ENCODE measurements around the gene TMEM184B. TPM values are rescaled to one million over a fixed set of nuclear protein-coding genes. Genes with fewer than 3 reads are reported as not detected.

TMEM184B gene
- total RNA-seq, 1 experiment from 2014 or later = 16.9 TPM

DNA sequence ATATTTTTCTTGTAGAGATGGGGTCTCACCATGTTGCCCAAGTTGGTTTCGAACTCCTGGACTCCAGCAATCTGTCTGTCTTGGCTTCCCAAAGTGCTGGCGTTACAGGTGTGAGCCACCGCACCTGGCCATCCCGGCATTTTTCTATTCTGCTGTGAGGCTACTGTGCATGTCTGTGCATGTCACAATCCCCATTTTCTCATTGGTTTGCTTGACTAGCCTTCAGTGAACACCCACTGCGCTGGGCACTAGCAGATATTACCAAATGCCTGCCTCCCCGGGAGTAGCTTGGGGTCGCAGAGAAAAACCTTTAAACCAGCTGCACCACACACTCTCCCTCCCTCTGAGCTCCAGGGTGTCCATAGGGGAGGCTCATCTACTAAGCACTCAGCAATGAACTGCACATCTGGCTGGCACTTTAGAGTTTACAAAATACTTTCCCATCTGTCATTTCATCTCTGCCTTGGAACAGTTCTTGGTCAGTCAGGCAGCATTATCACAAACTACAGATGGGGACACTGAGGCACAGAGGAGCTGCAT, 39.5 kb upstream of the TMEM184B start:
- H3K36me3 ChIP-seq = peaks cover 32% of the 10 kb centered on the region
- no peaks in the 10 kb centered on the region for H3K9me3 ChIP-seq (replicated peaks)
- H3K27me3 ChIP-seq = no peaks in the 10 kb centered on the region
- H3K4me1 ChIP-seq = peaks cover 19% of the 10 kb centered on the region; the same call in 1 of the 2 replicates
- H3K27ac ChIP-seq = no peak overlapping the region
- no peak for DNase-seq
- no peak overlapping the region for H3K4me3 ChIP-seq

DNA sequence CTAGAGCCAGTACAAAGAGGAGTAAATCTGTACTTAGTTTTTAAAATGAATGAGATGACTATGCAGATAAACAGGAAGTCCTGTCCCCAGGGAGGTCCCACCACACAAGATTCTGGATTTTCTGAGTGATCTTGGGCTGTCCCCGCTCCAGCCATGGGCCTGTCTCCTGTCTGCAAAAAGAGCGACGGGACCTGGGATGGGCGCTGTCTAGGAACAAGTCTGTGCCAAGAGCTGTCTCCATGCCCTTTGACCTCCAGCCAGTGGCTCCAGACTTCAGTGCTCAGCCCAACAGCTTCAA, 38.5 kb upstream of the TMEM184B start:
- Histone ChIP-seq H3K9me3 (replicated peaks) (no peaks in the 10 kb centered on the region), H3K4me3 (no peak overlapping the region), H3K4me1 (peaks cover 19% of the 10 kb centered on the region; the same call in 1 of the 2 replicates), H3K36me3 (peaks cover 32% of the 10 kb centered on the region), H3K27me3 (no peaks in the 10 kb centered on the region), H3K27ac (no peak overlapping the region)
- no peak for DNase-seq

DNA sequence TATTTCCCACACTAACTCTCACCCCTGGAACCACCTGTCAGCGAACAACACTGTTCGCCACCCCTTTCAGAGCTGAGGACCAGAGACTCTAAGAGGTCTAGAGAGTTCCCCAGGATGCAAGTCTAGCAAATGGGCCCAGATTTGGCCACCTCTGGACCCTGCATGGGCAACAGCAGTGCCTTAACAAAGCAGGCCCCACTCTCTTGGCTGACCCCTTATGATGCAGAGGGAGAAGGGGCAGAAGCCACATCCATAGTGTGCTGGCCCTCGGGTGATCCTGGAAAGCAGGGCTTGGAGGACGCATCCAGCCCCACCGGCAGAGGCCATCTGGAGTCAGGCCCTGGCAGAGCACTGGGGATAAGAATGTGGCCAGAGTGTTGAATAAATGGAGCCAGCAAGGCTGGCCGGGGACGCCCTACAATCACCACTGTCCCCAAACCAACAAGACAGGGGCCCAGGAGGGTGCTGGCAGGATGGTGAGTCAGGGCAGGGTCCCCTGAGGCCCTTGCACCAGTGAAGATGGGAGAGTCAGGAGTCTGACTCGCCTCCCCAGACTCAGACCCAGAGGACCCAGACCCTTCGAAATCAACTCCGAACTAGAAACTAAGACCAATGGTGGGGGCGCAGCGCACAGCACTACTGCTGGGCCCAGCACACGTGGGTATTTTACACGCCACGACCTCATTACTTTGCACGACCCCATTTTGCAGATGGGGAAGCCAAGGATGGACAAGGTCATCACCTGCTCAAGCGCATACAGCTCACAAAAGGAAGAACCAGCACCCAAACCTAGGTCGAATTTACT, 37.9 kb upstream of the TMEM184B start:
- peaks cover 19% of the 10 kb centered on the region; the same call in 1 of the 2 replicates for H3K4me1 ChIP-seq
- no peak for DNase-seq
- H3K27me3 ChIP-seq = no peaks in the 10 kb centered on the region
- H3K36me3 ChIP-seq = peaks cover 32% of the 10 kb centered on the region
- H3K27ac ChIP-seq = no peak overlapping the region
- no peak overlapping the region for H3K4me3 ChIP-seq
- H3K9me3 ChIP-seq (replicated peaks) = no peaks in the 10 kb centered on the region

DNA sequence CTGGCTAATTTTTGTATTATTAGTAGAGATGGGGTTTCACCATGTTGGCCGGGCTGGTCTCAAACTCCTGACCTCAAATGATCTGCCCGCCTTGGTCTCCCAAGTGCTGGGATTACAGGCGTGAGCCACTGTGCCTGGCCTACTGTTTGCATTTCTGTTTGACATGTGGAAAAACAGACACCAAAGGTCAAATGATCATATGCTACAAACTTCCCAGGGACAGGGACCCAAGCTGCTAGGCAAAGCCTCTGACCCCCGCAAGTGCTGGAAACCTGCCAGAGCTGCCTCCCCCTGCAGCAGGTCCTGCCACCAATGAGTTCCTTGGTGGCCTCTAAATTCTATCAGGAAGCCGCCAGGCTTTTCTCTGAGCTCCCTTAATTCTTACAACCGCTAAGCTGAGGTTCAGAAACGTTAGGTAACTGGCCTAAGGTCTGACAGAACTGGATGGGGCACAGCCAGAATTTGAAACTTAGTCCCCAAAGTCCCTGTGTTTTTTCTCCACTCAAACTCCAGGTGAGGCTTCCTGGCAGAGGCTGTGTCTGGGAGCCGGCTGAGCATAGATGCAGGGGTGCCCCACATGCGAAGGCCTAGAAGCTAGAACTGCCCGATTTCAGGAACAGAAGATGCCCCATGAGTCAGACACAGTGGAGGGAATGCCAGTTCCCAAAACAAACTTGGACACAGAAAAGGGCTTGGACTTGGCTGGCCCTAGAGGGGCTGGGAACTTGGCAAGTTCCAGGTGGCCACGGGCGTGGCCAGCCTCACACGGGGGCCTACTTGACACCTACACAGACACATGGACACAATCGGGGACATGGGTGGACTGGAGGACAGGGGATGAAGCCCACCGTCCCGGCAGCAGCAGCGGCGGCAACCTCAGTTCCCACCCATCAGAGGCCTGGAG, 37.1 kb upstream of the TMEM184B start:
- Histone ChIP-seq H3K36me3 (peaks cover 36% of the 10 kb centered on the region), H3K4me3 (no peak overlapping the region), H3K4me1 (peaks cover 14% of the 10 kb centered on the region; the same call in 1 of the 2 replicates), H3K9me3 (replicated peaks) (no peaks in the 10 kb centered on the region), H3K27me3 (no peaks in the 10 kb centered on the region), H3K27ac (no peak overlapping the region)
- no peak for DNase-seq

DNA sequence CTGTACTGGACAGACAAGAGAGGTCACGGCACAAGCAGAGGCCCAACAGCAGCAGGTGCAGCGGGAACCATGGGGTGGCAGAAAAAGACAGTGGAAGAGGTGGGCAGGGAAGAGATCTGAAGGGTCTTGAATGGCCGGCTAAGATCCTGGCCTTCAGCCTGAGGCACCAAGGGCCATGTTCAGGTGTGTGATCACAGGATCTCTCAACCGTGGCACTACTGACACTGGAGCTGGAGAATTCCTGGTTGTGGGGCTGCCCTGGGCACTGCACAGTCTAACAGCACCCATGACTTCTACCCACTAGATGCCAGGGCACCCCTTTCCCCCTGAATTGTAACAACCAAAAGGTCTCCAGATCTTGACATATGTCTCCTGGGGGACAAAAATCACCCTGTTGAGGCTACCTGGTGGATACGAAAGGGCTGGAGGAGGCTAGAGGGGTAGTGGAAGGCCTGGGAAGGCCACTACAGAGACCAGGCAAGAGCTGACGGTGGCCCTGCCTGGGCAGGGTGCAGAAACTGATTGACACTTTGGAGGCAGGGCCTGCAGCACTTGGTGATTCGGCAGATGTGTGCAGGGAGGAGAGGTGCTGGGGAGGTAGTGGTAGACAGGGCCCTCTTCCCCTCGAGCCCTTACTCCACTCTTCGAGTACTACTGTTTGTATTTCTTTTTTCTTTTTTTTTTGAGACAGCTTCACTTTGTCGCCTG, 36.1 kb upstream of the TMEM184B start:
- H3K27ac ChIP-seq = no peak overlapping the region
- H3K4me1 ChIP-seq = peaks cover 9% of the 10 kb centered on the region; the same call in 1 of the 2 replicates
- H3K4me3 ChIP-seq = no peak overlapping the region
- DNase-seq = no peak
- no peaks in the 10 kb centered on the region for H3K27me3 ChIP-seq
- H3K9me3 ChIP-seq (replicated peaks) = no peaks in the 10 kb centered on the region
- peaks cover 39% of the 10 kb centered on the region for H3K36me3 ChIP-seq

DNA sequence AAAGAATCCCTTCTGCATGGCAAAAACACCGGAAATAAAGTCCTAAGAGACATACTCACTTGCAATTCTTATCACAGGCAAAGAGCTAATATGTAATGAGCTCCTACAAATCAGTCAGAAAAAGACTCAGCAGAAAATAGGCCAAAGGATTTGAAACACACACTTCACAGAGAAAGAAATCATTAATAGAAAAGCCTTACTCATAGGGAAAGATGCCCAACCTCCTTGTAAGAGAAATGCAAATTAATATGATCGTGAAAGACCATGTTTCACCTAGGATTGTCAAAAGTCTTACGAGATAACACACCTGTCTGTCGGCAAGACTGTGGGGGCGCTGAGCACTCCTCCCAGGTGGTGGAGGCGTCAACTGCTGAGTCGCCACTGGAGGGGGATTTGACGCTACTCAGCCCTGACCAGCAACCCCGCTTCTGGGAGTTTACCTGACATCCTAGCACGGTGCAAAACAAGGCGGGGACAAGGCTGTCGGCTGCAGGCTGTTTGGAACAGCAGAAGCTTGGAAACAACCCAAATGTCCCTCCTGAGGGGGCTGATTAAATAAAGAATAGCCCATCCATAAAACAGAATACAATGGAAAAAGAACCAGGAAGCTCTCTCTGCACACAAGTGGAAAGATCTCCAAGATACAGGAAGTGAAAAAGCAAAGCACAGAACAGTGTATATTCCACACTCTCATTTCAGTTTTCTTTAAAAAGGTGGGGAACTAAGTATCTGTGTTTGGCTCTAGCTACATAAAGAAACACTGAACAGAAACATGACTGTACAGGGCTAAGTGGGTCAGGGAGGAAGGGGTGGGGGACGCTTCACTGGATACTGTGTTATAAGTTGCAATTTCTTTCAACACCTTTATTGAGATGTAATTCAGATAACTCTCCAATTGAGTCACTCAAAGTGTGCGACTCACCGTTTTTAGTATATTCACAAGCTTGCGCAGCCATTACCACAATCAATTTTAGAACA, 33.0 kb upstream of the TMEM184B start:
- H3K36me3 ChIP-seq = peaks cover 36% of the 10 kb centered on the region
- no peak overlapping the region for H3K4me3 ChIP-seq
- H3K9me3 ChIP-seq (replicated peaks) = no peaks in the 10 kb centered on the region
- H3K27me3 ChIP-seq = no peaks in the 10 kb centered on the region
- H3K27ac ChIP-seq = no peak overlapping the region
- H3K4me1 ChIP-seq = no peaks in the 10 kb centered on the region
- no peak for DNase-seq

DNA sequence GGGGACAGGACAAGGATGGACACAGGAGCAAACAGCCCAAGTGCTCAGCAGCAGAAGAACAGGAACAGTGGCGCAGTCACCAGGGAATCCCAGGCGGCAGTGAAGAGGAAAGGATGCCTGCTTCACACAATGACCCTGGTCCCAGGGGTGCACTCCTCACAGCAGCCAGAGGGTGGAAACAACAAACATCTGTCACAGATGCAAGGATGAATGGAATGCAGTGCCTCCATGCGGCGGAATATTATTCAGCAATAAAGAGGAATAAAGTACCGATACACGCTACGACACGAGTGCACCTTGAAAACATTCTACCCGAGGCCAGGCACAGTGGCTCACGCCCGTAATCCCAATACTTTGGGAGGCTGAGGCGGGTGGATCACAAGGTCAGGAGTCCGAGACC, 31.7 kb upstream of the TMEM184B start:
- no peaks in the 10 kb centered on the region for H3K9me3 ChIP-seq (replicated peaks)
- no peaks in the 10 kb centered on the region for H3K4me1 ChIP-seq
- no peaks in the 10 kb centered on the region for H3K27me3 ChIP-seq
- peaks cover 39% of the 10 kb centered on the region for H3K36me3 ChIP-seq
- H3K4me3 ChIP-seq = no peak overlapping the region
- no peak overlapping the region for H3K27ac ChIP-seq
- DNase-seq = no peak

DNA sequence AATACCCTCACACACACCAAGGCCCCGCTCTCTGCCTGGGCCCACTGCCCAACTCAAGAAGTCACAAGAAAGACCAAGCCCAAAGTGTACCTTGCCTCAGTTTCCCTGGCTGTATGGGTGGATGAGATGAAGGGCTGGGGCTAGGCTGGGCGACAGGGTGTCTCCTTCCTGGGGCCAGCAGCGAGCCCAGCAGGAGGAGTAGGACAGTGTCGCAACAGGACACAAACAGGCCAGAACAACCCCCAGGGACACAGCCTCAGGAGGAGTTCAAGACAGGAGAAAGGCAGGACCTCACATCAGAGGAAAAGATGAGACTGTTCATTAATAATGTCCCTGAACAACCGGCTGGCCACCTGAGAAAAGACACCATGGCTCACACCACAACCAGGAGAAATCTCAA, 31.2 kb upstream of the TMEM184B start:
- Histone ChIP-seq H3K36me3 (peaks cover 44% of the 10 kb centered on the region), H3K27ac (no peak overlapping the region), H3K4me3 (no peak overlapping the region), H3K4me1 (no peaks in the 10 kb centered on the region), H3K27me3 (no peaks in the 10 kb centered on the region), H3K9me3 (replicated peaks) (no peaks in the 10 kb centered on the region)
- DNase-seq = no peak

DNA sequence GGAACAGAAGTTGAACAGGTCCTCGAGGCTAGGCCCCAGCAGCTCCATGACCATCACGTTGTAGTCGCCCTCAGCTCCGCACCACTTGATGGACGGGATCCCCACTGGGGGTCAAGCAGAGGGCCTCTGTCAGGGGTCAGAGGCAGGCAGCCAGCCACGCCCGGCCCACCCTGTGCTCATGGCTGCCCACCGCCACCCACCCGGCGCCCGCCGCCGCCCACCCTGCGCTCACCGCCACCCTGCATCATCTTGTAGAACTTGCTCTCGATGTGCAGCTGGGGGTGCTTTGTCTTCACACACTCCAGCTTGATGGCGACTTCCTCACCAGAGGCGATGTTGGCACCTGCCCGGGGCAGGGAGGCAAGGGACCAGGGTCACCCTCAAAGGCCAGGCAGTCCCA, 30.1 kb upstream of the TMEM184B start:
- Histone ChIP-seq H3K27ac (no peak overlapping the region), H3K27me3 (no peaks in the 10 kb centered on the region), H3K4me3 (no peak overlapping the region), H3K4me1 (no peaks in the 10 kb centered on the region), H3K9me3 (replicated peaks) (no peaks in the 10 kb centered on the region), H3K36me3 (peaks cover 50% of the 10 kb centered on the region)
- no peak for DNase-seq

DNA sequence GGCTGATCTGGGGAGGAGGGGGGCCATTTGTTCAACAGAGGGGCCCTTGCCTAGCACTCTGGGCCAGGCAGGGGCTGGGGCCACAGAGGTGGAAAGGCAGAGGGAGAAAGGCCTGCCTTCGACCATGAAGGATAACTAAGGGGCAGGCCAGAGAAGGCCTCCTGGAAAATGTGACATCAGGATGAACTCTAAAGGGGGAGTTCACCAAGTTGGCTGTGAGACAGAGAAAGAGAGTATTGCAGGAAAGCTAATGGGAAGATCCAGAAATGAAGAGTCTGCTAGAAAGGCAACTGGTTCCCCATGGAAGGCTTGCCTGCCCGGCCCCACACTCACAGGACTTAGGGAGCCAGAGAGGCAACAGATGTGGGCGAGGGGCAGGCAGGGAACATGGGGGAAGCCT, 28.1 kb upstream of the TMEM184B start:
- Histone ChIP-seq H3K27me3 (no peaks in the 10 kb centered on the region), H3K4me1 (no peaks in the 10 kb centered on the region), H3K27ac (no peak overlapping the region), H3K4me3 (no peak overlapping the region), H3K9me3 (replicated peaks) (no peaks in the 10 kb centered on the region), H3K36me3 (peaks cover 65% of the 10 kb centered on the region)
- no peak for DNase-seq

DNA sequence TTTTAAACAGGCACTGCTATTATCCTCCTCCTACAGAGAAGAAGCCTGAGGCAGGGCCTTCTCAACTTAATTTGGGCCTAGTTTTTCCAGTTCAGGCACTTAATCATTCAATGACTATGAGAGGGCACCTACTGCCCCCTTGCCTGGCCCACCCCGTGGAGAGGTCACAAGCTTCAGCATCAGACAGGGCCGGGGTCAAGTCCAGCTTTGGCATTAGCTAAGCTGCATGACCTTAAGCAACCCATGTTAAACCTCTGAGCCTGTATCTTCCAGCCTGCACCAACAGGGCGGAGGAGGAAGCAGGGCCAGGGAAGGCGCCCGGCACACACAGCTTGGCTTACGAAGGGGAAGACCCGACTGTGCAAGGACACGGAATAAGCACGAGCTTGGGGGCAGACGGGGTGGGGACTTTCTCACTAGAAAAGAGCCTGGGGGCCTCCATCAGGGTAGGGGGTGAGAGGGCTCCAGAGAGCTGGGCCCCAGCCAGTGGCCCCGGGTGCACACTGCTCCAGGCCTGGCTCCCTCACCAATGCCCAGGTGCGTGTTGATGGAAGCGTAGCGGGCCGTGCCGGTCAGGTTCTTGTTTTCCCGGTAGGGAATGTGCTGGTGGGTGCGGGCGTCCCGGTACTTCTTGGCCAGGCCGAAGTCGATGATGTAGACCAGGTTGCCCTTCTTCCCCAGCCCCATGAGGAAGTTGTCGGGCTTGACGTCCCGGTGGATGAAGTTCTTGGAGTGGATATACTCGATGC, 27.6 kb upstream of the TMEM184B start:
- no peak overlapping the region for H3K4me3 ChIP-seq
- H3K27ac ChIP-seq = no peak overlapping the region
- H3K27me3 ChIP-seq = no peaks in the 10 kb centered on the region
- H3K36me3 ChIP-seq = peaks cover 67% of the 10 kb centered on the region
- no peak for DNase-seq
- no peaks in the 10 kb centered on the region for H3K9me3 ChIP-seq (replicated peaks)
- H3K4me1 ChIP-seq = no peaks in the 10 kb centered on the region

DNA sequence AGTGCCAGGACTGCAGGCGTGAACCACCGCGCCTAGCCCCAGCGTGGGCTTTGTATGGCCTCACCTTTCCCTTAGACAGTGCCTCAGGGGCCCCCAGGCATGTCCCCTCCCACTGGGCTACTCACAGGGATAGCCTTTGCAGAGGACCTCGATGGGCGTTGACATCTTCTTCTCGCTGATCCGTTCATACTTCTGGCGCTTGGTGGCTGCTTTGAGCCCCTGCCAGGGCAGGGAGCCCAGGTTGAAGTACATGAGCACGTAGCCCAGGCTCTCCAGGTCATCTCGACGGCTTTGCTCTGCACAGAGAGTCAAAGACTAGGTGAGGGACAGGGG, 26.9 kb upstream of the TMEM184B start:
- no peak for DNase-seq
- Histone ChIP-seq H3K27me3 (no peaks in the 10 kb centered on the region), H3K27ac (no peak overlapping the region), H3K36me3 (peaks cover 67% of the 10 kb centered on the region), H3K4me1 (no peaks in the 10 kb centered on the region), H3K4me3 (no peak overlapping the region), H3K9me3 (replicated peaks) (no peaks in the 10 kb centered on the region)

DNA sequence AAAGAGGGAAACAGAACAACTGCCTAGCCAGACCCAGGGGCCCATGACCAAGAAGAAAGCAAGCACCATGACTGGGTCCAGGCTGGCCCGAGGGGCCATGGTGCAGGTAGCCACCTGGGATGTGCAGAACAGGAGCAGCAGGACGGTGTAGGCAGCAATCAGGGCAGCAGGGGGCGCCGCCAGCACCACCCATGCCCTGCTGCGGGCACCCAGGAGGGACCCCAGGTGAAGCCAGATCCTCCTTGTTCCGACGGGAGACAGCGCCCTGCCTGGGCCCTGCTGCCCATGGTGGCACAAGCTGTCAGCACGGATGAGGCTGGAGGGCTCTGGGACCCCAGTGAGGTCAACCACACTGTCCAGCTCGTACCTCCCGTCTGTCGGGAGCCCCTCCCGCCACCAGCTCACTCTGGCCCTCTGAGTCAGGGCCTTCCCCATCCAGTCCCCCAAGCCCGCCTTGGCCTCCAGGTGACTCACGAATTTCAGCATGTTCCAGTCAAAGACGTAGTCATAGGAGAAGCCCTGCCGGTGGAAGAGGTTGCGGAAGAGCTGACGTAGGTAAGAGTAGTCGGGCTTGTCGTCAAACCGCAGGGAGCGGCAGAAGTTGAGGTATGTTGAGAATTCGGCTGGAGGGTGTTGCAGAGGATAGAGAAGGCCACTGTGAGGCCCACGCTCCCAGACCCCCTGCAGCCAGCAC, 25.6 kb upstream of the TMEM184B start:
- Histone ChIP-seq H3K27ac (no peak overlapping the region), H3K27me3 (no peaks in the 10 kb centered on the region), H3K36me3 (peaks cover 66% of the 10 kb centered on the region), H3K9me3 (replicated peaks) (no peaks in the 10 kb centered on the region), H3K4me1 (no peaks in the 10 kb centered on the region), H3K4me3 (no peak overlapping the region)
- no peak for DNase-seq
